22Rv1 (cell line): ENCODE data around the gene TMEM87B.
"Not testable (repeated sequence)": the region's sequence is repeated elsewhere in the genome, so short reads cannot be mapped to it uniquely, and the experiment has no call there.

Experiments used
- ZFX ChIP-seq: fragments of 450-650 bp; IDR thresholded peaks from 2 replicates; pipeline ENCODE4 v1.6.1; 2017; ENCODE audit warnings: antibody characterized with exemption, borderline replicate concordance
- TF ChIP-seq, protein P1 (sequence below): fragments of 450-650 bp; IDR thresholded peaks from 2 replicates; pipeline ENCODE4 v1.5.1; 2017; ENCODE audit warnings: mild to moderate bottlenecking

DNA sequence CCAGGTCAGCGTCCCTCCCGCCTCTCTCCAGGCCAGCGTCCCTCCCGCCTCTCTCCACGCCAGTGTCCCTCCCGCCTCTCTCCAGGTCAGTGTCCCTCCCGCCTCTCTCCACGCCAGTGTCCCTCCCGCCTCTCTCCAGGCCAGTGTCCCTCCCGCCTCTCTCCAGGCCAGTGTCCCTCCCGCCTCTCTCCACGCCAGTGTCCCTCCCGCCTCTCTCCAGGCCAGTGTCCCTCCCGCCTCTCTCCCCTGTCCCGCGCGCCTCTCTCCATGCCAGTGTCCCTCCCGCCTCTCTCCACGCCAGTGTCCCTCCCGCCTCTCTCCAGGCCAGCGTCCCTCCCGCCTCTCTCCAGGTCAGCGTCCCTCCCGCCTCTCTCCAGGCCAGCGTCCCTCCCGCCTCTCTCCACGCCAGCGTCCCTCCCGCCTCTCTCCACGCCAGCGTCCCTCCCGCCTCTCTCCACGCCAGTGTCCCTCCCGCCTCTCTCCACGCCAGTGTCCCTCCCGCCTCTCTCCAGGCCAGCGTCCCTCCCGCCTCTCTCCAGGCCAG is 84.7 kb downstream of the TMEM87B start:
- TF ChIP-seq, protein P1, sequence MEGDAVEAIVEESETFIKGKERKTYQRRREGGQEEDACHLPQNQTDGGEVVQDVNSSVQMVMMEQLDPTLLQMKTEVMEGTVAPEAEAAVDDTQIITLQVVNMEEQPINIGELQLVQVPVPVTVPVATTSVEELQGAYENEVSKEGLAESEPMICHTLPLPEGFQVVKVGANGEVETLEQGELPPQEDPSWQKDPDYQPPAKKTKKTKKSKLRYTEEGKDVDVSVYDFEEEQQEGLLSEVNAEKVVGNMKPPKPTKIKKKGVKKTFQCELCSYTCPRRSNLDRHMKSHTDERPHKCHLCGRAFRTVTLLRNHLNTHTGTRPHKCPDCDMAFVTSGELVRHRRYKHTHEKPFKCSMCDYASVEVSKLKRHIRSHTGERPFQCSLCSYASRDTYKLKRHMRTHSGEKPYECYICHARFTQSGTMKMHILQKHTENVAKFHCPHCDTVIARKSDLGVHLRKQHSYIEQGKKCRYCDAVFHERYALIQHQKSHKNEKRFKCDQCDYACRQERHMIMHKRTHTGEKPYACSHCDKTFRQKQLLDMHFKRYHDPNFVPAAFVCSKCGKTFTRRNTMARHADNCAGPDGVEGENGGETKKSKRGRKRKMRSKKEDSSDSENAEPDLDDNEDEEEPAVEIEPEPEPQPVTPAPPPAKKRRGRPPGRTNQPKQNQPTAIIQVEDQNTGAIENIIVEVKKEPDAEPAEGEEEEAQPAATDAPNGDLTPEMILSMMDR = not testable (repeated sequence)
- TF ChIP-seq ZFX = not testable (repeated sequence)
